ENCODE data around the gene USP17L15. TPM values are rescaled to one million over a fixed set of nuclear protein-coding genes. Genes with fewer than 3 reads are reported as not detected.
"Not testable (repeated sequence)": the region's sequence is repeated elsewhere in the genome, so short reads cannot be mapped to it uniquely, and the experiment has no call there.

The USP17L15 gene
- polyA plus RNA-seq (ENCODE audit: low read depth in 6 of 6) = not detected

GRCh38 chr4:9234085-9234484, at the start of gene USP17L15:
Gene USP17L15, plus strand, starts transcription at chr4:9234385. Its CDS starts 0 bp downstream, at chr4:9234385.
- not testable (repeated sequence) for DNase-seq; H3K27me3 Mint-ChIP-seq; H3K9me3 Mint-ChIP-seq; H3K27ac Mint-ChIP-seq; H3K36me3 Mint-ChIP-seq; ATAC-seq (ENCODE audit: low read depth in 2 of 2); H3K4me3 Mint-ChIP-seq; H3K4me1 Mint-ChIP-seq

- not testable (repeated sequence) for H3K36me3 Mint-ChIP-seq; H3K27ac Mint-ChIP-seq; DNase-seq; ATAC-seq (ENCODE audit: low read depth in 2 of 2); H3K9me3 Mint-ChIP-seq; H3K4me1 Mint-ChIP-seq; H3K4me3 Mint-ChIP-seq; H3K27me3 Mint-ChIP-seq
These were observed 23.8 kb upstream of the USP17L15 start, which contains the start of gene USP17L10 for GRCh38 chr4:9210357-9210756. Gene USP17L10, plus strand, starts transcription at chr4:9210657. Its CDS starts 0 bp downstream, at chr4:9210657.

GRCh38 chr4:9214701-9215100, 19.5 kb upstream of the USP17L15 start:
- not testable (repeated sequence) for ATAC-seq (ENCODE audit: low read depth in 2 of 2); DNase-seq; H3K27ac Mint-ChIP-seq; H3K36me3 Mint-ChIP-seq; H3K27me3 Mint-ChIP-seq; H3K4me1 Mint-ChIP-seq; H3K4me3 Mint-ChIP-seq; H3K9me3 Mint-ChIP-seq

- not testable (repeated sequence) for H3K36me3 Mint-ChIP-seq; H3K27ac Mint-ChIP-seq; ATAC-seq (ENCODE audit: low read depth in 2 of 2); H3K4me1 Mint-ChIP-seq; DNase-seq; H3K9me3 Mint-ChIP-seq; H3K27me3 Mint-ChIP-seq; H3K4me3 Mint-ChIP-seq
These were observed 19.1 kb upstream of the USP17L15 start, which contains the start of gene USP17L11 for GRCh38 chr4:9215105-9215504. Gene USP17L11, plus strand, starts transcription at chr4:9215405. Its CDS starts 0 bp downstream, at chr4:9215405.

GRCh38 chr4:9219852-9220251, 14.3 kb upstream of the USP17L15 start, which contains the start of gene USP17L12:
Gene USP17L12, plus strand, starts transcription at chr4:9220152. Its CDS starts 0 bp downstream, at chr4:9220152.
- H3K27ac Mint-ChIP-seq; H3K4me1 Mint-ChIP-seq; H3K4me3 Mint-ChIP-seq; H3K27me3 Mint-ChIP-seq; H3K36me3 Mint-ChIP-seq; ATAC-seq (ENCODE audit: low read depth in 2 of 2); DNase-seq; H3K9me3 Mint-ChIP-seq: not testable (repeated sequence)

- H3K27me3 Mint-ChIP-seq; DNase-seq; H3K36me3 Mint-ChIP-seq; H3K4me3 Mint-ChIP-seq; H3K4me1 Mint-ChIP-seq; ATAC-seq (ENCODE audit: low read depth in 2 of 2); H3K9me3 Mint-ChIP-seq; H3K27ac Mint-ChIP-seq: not testable (repeated sequence)
These were observed 9.6 kb upstream of the USP17L15 start, which contains the start of gene USP17L13 for GRCh38 chr4:9224596-9224995. Gene USP17L13, plus strand, starts transcription at chr4:9224896. Its CDS starts 0 bp downstream, at chr4:9224896.

GRCh38 chr4:9230249-9230648, 3.9 kb upstream of the USP17L15 start:
- not testable (repeated sequence) for H3K27me3 Mint-ChIP-seq; H3K4me1 Mint-ChIP-seq; H3K36me3 Mint-ChIP-seq; H3K4me3 Mint-ChIP-seq; H3K27ac Mint-ChIP-seq; ATAC-seq (ENCODE audit: low read depth in 2 of 2); H3K9me3 Mint-ChIP-seq; DNase-seq

- not testable (repeated sequence) for H3K27ac Mint-ChIP-seq; H3K36me3 Mint-ChIP-seq; H3K27me3 Mint-ChIP-seq; H3K4me1 Mint-ChIP-seq; H3K9me3 Mint-ChIP-seq; ATAC-seq (ENCODE audit: low read depth in 2 of 2); H3K4me3 Mint-ChIP-seq; DNase-seq
These were observed 4.3 kb downstream of the USP17L15 start for GRCh38 chr4:9238461-9238860.

- DNase-seq; H3K4me3 Mint-ChIP-seq; ATAC-seq (ENCODE audit: low read depth in 2 of 2); H3K36me3 Mint-ChIP-seq; H3K4me1 Mint-ChIP-seq; H3K9me3 Mint-ChIP-seq; H3K27ac Mint-ChIP-seq; H3K27me3 Mint-ChIP-seq: not testable (repeated sequence)
These were observed 9.4 kb downstream of the USP17L15 start, which contains the start of gene USP17L17 for GRCh38 chr4:9243579-9243978. Gene USP17L17, plus strand, starts transcription at chr4:9243879. Its CDS starts 0 bp downstream, at chr4:9243879.

- not testable (repeated sequence) for H3K27ac Mint-ChIP-seq; H3K4me3 Mint-ChIP-seq; ATAC-seq (ENCODE audit: low read depth in 2 of 2); H3K9me3 Mint-ChIP-seq; DNase-seq; H3K4me1 Mint-ChIP-seq; H3K27me3 Mint-ChIP-seq; H3K36me3 Mint-ChIP-seq
These were observed 13.9 kb downstream of the USP17L15 start, which contains the start of gene USP17L18 for GRCh38 chr4:9247953-9248680. Gene USP17L18, plus strand, starts transcription at chr4:9248630. Its CDS starts 0 bp downstream, at chr4:9248630.

- H3K9me3 Mint-ChIP-seq; H3K27ac Mint-ChIP-seq; H3K4me3 Mint-ChIP-seq; H3K4me1 Mint-ChIP-seq; DNase-seq; ATAC-seq (ENCODE audit: low read depth in 2 of 2); H3K36me3 Mint-ChIP-seq; H3K27me3 Mint-ChIP-seq: not testable (repeated sequence)
These were observed 18.9 kb downstream of the USP17L15 start, which contains the start of gene USP17L19 for GRCh38 chr4:9253078-9253477. Gene USP17L19, plus strand, starts transcription at chr4:9253378. Its CDS starts 0 bp downstream, at chr4:9253378.

GRCh38 chr4:9257824-9258223, 23.6 kb downstream of the USP17L15 start, which contains the start of gene USP17L20:
Gene USP17L20, plus strand, starts transcription at chr4:9258124. Its CDS starts 0 bp downstream, at chr4:9258124.
- not testable (repeated sequence) for H3K9me3 Mint-ChIP-seq, H3K27ac Mint-ChIP-seq, H3K27me3 Mint-ChIP-seq

GRCh38 chr4:9262572-9262971, 28.4 kb downstream of the USP17L15 start, which contains the start of gene USP17L21:
Gene USP17L21, plus strand, starts transcription at chr4:9262872. Its CDS starts 0 bp downstream, at chr4:9262872.
- ATAC-seq (ENCODE audit: low read depth in 2 of 2); H3K9me3 Mint-ChIP-seq; H3K36me3 Mint-ChIP-seq; DNase-seq; H3K4me1 Mint-ChIP-seq; H3K27ac Mint-ChIP-seq; H3K4me3 Mint-ChIP-seq; H3K27me3 Mint-ChIP-seq: not testable (repeated sequence)

More at GRCh38 chr4:9257824-9258223, 23.6 kb downstream of the USP17L15 start, which contains the start of gene USP17L20:
- not testable (repeated sequence) for DNase-seq; H3K4me1 Mint-ChIP-seq; H3K36me3 Mint-ChIP-seq; H3K4me3 Mint-ChIP-seq; ATAC-seq (ENCODE audit: low read depth in 2 of 2)

- H3K9me3 Mint-ChIP-seq; DNase-seq; H3K36me3 Mint-ChIP-seq; H3K4me1 Mint-ChIP-seq; ATAC-seq (ENCODE audit: low read depth in 2 of 2); H3K4me3 Mint-ChIP-seq; H3K27me3 Mint-ChIP-seq; H3K27ac Mint-ChIP-seq: not testable (repeated sequence)
These were observed 33.1 kb downstream of the USP17L15 start, which contains the start of gene USP17L22 for GRCh38 chr4:9267319-9267718. Gene USP17L22, plus strand, starts transcription at chr4:9267619. Its CDS starts 0 bp downstream, at chr4:9267619.

Measured in naive B cell (primary cell).